Panc1 (cell line): ENCODE measurements around the gene NCKAP5.

Experiments used
- CTCF ChIP-seq: fragments of 450-650 bp; IDR thresholded peaks from 2 replicates; pipeline ENCODE4 v1.5.1; 2017; ENCODE audit warnings: mild to moderate bottlenecking
- POLR2AphosphoS5 ChIP-seq: IDR thresholded peaks from 2 replicates; pipeline ENCODE4 v1.6.1; 2012; ENCODE audit warnings: mild to moderate bottlenecking, low read depth, low read length, moderate library complexity
- SIN3A ChIP-seq: IDR thresholded peaks from 2 replicates; pipeline ENCODE4 v1.6.1; 2012; ENCODE audit warnings: low read depth, mild to moderate bottlenecking, low read length, moderate library complexity, borderline replicate concordance; ENCODE audit not compliant: insufficient read depth

- no peak for TF ChIP-seq CTCF
- TF ChIP-seq SIN3A: no peak
- TF ChIP-seq POLR2AphosphoS5: no peak
Observed at GRCh38 chr2:133344849-133345248, 223.4 kb downstream of the NCKAP5 start.
